ENCODE data around the gene COG7. TPM values are rescaled to one million over a fixed set of nuclear protein-coding genes. Genes with fewer than 3 reads are reported as not detected.

The COG7 gene
- total RNA-seq, 1 experiment from 2014 or later, result 17.9 TPM

DNA sequence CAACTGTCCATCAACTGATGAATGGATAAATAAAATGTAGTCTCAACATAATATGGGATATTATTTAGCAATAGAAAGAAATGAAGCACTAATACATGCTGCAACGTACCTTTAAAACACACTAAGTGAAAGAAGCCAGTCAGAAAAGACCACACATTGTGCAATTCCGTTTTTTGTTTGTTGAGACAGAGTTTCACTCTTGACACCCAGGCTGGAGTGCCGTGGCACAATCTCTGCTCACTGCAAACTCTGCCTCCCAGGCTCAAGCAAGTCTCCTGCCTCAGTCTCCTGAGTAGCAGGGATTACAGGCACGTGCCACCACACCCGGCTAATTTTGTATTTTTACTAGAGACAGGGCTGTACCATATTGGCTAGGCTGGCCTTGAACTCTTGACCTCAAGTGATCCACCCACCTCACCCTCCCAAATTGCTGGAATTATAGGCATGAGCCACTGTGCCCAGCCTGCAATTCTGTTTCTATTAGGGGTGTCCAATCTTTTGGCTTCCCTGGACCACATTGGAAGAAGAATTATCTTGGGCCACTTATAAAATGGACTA is 110.8 kb downstream of the COG7 start:
- no peaks in the 10 kb centered on the region for H3K79me1 ChIP-seq (ENCODE audit: insufficient read depth, low read depth, low read length, poor library complexity, severe bottlenecking)
- no peaks in the 10 kb centered on the region for H3K4me1 ChIP-seq (ENCODE audit: insufficient read depth, low read length)
- H3K23me2 ChIP-seq (ENCODE audit: insufficient read length, low read depth, low read length, poor library complexity, severe bottlenecking), result no peaks in the 10 kb centered on the region
- Mint-ChIP-seq H3K36me3 (ENCODE audit: insufficient read depth in 1 of 3, low read depth in 3 of 3) (peaks cover 0 to 4% (median 0%) of the 10 kb centered on the region in 3 experiments; a peak in 2 of 7 replicates), H3K27me3 (ENCODE audit: low read depth) (peaks cover 8% of the 10 kb centered on the region), H3K9me3 (peaks cover 5 to 6% of the 10 kb centered on the region in 2 experiments; a peak in 2 of 5 replicates), H3K4me1 (peaks cover 22 to 31% of the 10 kb centered on the region in 2 experiments), H3K4me3 (no peak overlapping the region), H3K27ac (peak overlapping the region in 1 of 3 experiments; percentile 24; a peak in 2 of 7 replicates)
- no peak overlapping the region for H4K5ac ChIP-seq (ENCODE audit: insufficient read length, low read depth, low read length)
- H4K20me1 ChIP-seq (ENCODE audit: control insufficient read depth, insufficient read depth, insufficient read length), result no peaks in the 10 kb centered on the region
- TF ChIP-seq, protein P1, sequence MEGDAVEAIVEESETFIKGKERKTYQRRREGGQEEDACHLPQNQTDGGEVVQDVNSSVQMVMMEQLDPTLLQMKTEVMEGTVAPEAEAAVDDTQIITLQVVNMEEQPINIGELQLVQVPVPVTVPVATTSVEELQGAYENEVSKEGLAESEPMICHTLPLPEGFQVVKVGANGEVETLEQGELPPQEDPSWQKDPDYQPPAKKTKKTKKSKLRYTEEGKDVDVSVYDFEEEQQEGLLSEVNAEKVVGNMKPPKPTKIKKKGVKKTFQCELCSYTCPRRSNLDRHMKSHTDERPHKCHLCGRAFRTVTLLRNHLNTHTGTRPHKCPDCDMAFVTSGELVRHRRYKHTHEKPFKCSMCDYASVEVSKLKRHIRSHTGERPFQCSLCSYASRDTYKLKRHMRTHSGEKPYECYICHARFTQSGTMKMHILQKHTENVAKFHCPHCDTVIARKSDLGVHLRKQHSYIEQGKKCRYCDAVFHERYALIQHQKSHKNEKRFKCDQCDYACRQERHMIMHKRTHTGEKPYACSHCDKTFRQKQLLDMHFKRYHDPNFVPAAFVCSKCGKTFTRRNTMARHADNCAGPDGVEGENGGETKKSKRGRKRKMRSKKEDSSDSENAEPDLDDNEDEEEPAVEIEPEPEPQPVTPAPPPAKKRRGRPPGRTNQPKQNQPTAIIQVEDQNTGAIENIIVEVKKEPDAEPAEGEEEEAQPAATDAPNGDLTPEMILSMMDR (conservative IDR thresholded peaks at IDR 0.05), result no peak
- no peak overlapping the region for H2BK120ac ChIP-seq (ENCODE audit: low read depth, low read length, poor library complexity, severe bottlenecking)
- H2BK12ac ChIP-seq (ENCODE audit: insufficient read length, low read depth, low read length), result no peak overlapping the region
- H2BK20ac ChIP-seq (ENCODE audit: low read depth, low read length, poor library complexity, severe bottlenecking), result no peak overlapping the region
- no peak overlapping the region for H2BK15ac ChIP-seq (ENCODE audit: low read depth, low read length)
- no peak overlapping the region for H3K9ac ChIP-seq (ENCODE audit: extremely low read depth, insufficient read length, low read length)
- no peak overlapping the region for H4K91ac ChIP-seq (ENCODE audit: insufficient read length, low read depth, low read length)
- no CpG with 5 or more reads among the region's 5 CpGs for WGBS (ENCODE audit: extremely low coverage, insufficient read length, low lambda C conversion rate)
- no peak for DNase-seq
- no peaks in the 10 kb centered on the region for H3K79me2 ChIP-seq (ENCODE audit: insufficient read depth, low read length)
- no peak overlapping the region for H3K4ac ChIP-seq (ENCODE audit: low read depth, low read length)
- no peak overlapping the region for H3K23ac ChIP-seq (ENCODE audit: insufficient read length, low read depth, low read length)
- no peak overlapping the region for H3K27ac ChIP-seq (ENCODE audit: insufficient read length, low read depth, low read length)
- H4K8ac ChIP-seq (replicated peaks; ENCODE audit: insufficient read length, low read depth, low read length), result no peak overlapping the region
- no peak overlapping the region for H3T11ph ChIP-seq (ENCODE audit: low read length)
- H3K27me3 ChIP-seq (ENCODE audit: insufficient read depth, low read length), result no peaks in the 10 kb centered on the region
- H3K56ac ChIP-seq (ENCODE audit: insufficient read length, low read depth, low read length), result no peak overlapping the region
- no peak overlapping the region for H3K18ac ChIP-seq (ENCODE audit: insufficient read length, low read depth, low read length)
- H3K9me3 ChIP-seq (ENCODE audit: control insufficient read depth, low read depth, low read length), result no peaks in the 10 kb centered on the region
- H2AFZ ChIP-seq (ENCODE audit: low read length), result no peak overlapping the region
- no peak overlapping the region for H2BK5ac ChIP-seq (ENCODE audit: insufficient read length, low read length)
- H3K14ac ChIP-seq (ENCODE audit: insufficient read depth, low read length), result no peak overlapping the region
- H3K4me2 ChIP-seq (ENCODE audit: insufficient read depth, insufficient read length, low read length), result no peak overlapping the region
- no peak overlapping the region for H2AK5ac ChIP-seq (ENCODE audit: insufficient read length, low read length)

All from H9 (cell line).